ENCODE results near the gene CLEC5A.

The CLEC5A gene

GRCh38 chr7:141960687-141961422, 14.1 kb upstream of the CLEC5A start:
- no peak overlapping the region for H3K4me3 ChIP-seq (ENCODE audit: low read depth, low read length)
- TF ChIP-seq CTCF (IDR thresholded peaks at IDR 0.05; ENCODE audit: low read depth, low read length) = no peak

GRCh38 chr7:141956084-141956483, 9.3 kb upstream of the CLEC5A start:
- no peak overlapping the region for H3K4me3 ChIP-seq (ENCODE audit: low read depth, low read length)
- TF ChIP-seq CTCF (IDR thresholded peaks at IDR 0.05; ENCODE audit: low read depth, low read length) = no peak

- H3K4me3 ChIP-seq (ENCODE audit: low read depth, low read length) = no peak overlapping the region
- no peak for TF ChIP-seq CTCF (IDR thresholded peaks at IDR 0.05; ENCODE audit: low read depth, low read length)
Observed at GRCh38 chr7:141954334-141954733, 7.6 kb upstream of the CLEC5A start.

- no peak for TF ChIP-seq CTCF (IDR thresholded peaks at IDR 0.05; ENCODE audit: low read depth, low read length)
- no peak overlapping the region for H3K4me3 ChIP-seq (ENCODE audit: low read depth, low read length)
Observed at GRCh38 chr7:141952461-141952860, 5.7 kb upstream of the CLEC5A start.

- TF ChIP-seq CTCF (IDR thresholded peaks at IDR 0.05; ENCODE audit: low read depth, low read length) = no peak
- H3K4me3 ChIP-seq (ENCODE audit: low read depth, low read length) = no peak overlapping the region
Observed at GRCh38 chr7:141950806-141951205, 4.0 kb upstream of the CLEC5A start.

- no peak overlapping the region for H3K4me3 ChIP-seq (ENCODE audit: low read depth, low read length)
- no peak for TF ChIP-seq CTCF (IDR thresholded peaks at IDR 0.05; ENCODE audit: low read depth, low read length)
Observed at GRCh38 chr7:141949911-141950310, 3.1 kb upstream of the CLEC5A start.

GRCh38 chr7:141949451-141949850, 2.7 kb upstream of the CLEC5A start:
- H3K4me3 ChIP-seq (ENCODE audit: low read depth, low read length) = no peak overlapping the region
- no peak for TF ChIP-seq CTCF (IDR thresholded peaks at IDR 0.05; ENCODE audit: low read depth, low read length)
